ENCODE results near the gene SGSM2. TPM values are rescaled to one million over a fixed set of nuclear protein-coding genes. Genes with fewer than 3 reads are reported as not detected.

The SGSM2 gene
- total RNA-seq, 1 experiment from 2014 or later: 18.6 TPM

DNA sequence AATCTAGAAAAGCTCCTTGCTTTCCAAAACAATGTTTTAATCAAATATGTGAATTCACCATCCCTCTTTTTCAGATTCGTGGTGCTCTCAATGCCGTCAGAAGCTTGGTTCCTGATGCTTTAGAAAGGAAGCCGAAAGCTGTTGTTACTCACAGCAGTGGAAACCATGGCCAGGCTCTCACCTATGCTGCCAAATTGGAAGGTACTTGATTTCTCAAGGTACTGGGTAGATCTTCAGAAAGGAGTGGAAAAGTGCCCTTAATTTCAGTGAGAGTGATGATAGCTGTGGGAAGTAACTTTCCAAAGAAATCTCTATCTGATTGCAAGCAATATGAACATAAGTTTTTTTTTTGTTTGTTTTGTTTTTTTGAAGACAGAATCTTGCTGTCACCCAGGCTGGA, 19.5 kb upstream of the SGSM2 start:
- H3K27me3 ChIP-seq (replicated peaks): no peaks in the 10 kb centered on the region
- DNase-seq (ENCODE audit: low read depth in 1 of 2, low spot score in 2 of 2): no peak
- no peaks in the 10 kb centered on the region for H3K9me3 ChIP-seq (replicated peaks)
- no peak overlapping the region for H3K4me3 ChIP-seq
- no peaks in the 10 kb centered on the region for H3K4me1 ChIP-seq (replicated peaks)
- H3K27ac ChIP-seq: no peak overlapping the region
- H3K36me3 ChIP-seq: peaks cover 35% of the 10 kb centered on the region

DNA sequence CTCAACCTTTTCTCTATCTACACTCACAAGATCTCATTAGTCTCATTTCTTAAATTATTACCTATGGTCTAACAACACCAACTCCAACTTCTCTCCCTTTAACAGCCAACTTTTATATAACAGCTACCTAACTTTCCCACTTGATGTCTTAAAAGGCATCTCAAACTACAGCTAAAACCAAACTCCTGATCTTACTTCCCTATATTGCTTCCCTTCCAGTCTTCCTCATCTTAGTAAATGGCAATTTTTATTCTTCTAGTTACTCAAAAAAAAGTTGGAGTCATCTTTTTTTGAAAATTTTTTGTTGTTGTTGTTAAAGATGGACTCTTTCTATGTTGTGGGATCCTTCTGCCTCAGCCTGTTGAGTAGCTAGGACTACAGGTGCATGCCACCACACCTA, 18.2 kb upstream of the SGSM2 start:
- Histone ChIP-seq H3K4me1 (replicated peaks) (no peaks in the 10 kb centered on the region), H3K4me3 (no peak overlapping the region), H3K9me3 (replicated peaks) (no peaks in the 10 kb centered on the region), H3K36me3 (peaks cover 48% of the 10 kb centered on the region), H3K27me3 (replicated peaks) (no peaks in the 10 kb centered on the region), H3K27ac (no peak overlapping the region)
- DNase-seq (ENCODE audit: low read depth in 1 of 2, low spot score in 2 of 2): no peak

DNA sequence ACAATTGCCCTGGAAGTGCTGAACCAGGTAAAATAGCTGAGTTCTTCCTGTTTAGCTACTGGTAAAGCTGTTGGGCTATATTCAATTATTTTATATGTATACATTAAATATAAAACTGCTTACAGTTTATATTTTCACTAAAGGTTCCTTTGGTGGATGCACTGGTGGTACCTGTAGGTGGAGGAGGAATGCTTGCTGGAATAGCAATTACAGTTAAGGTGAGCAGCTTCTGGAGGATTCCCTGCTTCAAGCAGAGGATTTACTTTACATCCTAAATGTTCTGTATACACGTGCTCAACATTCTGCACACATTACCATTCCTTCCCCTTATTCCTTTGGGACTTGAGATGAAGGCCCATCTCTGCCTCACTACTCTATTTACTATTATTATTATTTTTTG, 15.9 kb upstream of the SGSM2 start:
- H3K4me1 ChIP-seq (replicated peaks): no peaks in the 10 kb centered on the region
- no peak for DNase-seq (ENCODE audit: low read depth in 1 of 2, low spot score in 2 of 2)
- H3K4me3 ChIP-seq: no peak overlapping the region

DNA sequence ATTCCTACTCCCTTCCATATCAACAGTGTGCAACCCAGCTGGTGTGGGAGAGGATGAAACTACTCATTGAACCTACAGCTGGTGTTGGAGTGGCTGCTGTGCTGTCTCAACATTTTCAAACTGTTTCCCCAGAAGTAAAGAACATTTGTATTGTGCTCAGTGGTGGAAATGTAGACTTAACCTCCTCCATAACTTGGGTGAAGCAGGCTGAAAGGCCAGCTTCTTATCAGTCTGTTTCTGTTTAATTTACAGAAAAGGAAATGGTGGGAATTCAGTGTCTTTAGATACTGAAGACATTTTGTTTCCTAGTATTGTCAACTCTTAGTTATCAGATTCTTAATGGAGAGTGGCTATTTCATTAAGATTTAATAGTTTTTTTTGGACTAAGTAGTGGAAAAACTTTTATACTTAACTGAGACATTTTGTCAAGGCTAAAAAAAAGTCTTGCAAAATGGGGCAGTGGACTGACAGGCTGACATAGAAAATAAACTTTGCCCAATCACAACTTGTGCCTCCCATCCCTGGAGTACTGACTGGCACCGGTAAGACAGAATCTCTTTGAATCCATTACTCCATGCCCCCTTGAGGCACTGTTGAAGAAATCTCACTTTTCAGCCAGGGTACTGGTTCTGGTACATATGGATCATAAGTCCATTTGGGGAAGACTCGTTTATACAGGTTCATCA, 13.5 kb upstream of the SGSM2 start:
- Histone ChIP-seq H3K4me1 (replicated peaks) (no peaks in the 10 kb centered on the region), H3K9me3 (replicated peaks) (no peaks in the 10 kb centered on the region), H3K4me3 (no peak overlapping the region), H3K36me3 (peaks cover 75% of the 10 kb centered on the region), H3K27ac (no peak overlapping the region), H3K27me3 (replicated peaks) (no peaks in the 10 kb centered on the region)
- no peak for DNase-seq (ENCODE audit: low read depth in 1 of 2, low spot score in 2 of 2)

More for the DNA sequence above, 15.9 kb upstream of the SGSM2 start:
- peaks cover 67% of the 10 kb centered on the region for H3K36me3 ChIP-seq
- H3K27me3 ChIP-seq (replicated peaks): no peaks in the 10 kb centered on the region
- H3K9me3 ChIP-seq (replicated peaks): no peaks in the 10 kb centered on the region
- H3K27ac ChIP-seq: no peak overlapping the region

DNA sequence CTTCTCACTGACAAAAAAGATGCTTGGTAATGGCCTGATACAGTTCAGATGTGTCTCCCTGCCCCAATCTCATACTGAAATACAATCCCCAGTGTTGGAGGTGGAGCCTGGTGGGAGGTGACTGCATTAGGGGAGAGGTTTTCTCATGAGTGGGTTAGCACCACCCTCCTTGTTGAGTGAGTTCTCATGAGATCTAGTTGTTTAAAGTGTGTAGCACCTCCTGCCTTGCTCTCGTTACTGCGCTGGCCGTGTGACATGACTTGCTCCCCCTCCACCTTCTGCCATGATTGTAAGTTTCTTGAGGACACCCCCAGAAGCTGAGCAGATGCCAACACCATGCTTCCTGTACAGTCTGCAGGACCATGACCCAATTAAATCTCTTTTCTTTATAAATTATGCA, 6.0 kb upstream of the SGSM2 start:
- H3K27ac ChIP-seq: no peak overlapping the region

DNA sequence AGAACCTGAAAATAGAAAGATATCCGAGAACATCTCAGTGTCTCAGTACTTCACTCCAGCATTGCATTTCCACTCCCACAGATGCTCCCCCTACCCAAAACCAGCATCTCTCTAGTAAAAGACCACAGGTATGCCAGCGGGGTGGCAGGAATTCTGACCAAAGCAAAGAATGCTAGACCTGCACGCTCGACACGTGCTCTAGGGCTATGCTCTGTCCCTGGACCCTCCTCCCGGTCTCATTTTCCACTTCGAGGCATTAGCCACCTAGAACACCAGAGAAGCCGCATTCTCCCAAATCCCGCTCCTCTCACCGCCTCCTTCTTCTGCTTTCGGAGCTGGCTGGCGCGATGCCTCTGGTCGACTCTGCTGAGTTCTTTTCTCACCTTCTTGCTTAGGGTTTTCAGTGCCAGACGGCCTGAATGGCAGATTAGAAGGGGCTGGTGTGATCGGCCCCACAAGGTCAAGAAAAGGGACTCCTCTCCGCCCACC, 1.5 kb upstream of the SGSM2 start:
- peak overlapping the region; percentile 74 for H3K4me3 ChIP-seq
- H3K36me3 ChIP-seq: peaks cover 55% of the 10 kb centered on the region
- H3K27ac ChIP-seq: peak overlapping the region; percentile 42
- DNase-seq (ENCODE audit: low read depth in 1 of 2, low spot score in 2 of 2): peak; percentile 7 to 51
- H3K27me3 ChIP-seq (replicated peaks): no peaks in the 10 kb centered on the region
- H3K9me3 ChIP-seq (replicated peaks): no peaks in the 10 kb centered on the region
- peaks cover 9% of the 10 kb centered on the region for H3K4me1 ChIP-seq (replicated peaks)

More for the DNA sequence above, 6.0 kb upstream of the SGSM2 start:
- Histone ChIP-seq H3K27me3 (replicated peaks) (no peaks in the 10 kb centered on the region), H3K9me3 (replicated peaks) (no peaks in the 10 kb centered on the region), H3K4me1 (replicated peaks) (no peaks in the 10 kb centered on the region; the same call in 1 of the 2 replicates), H3K36me3 (peaks cover 87% of the 10 kb centered on the region), H3K4me3 (no peak overlapping the region)
- DNase-seq (ENCODE audit: low read depth in 1 of 2, low spot score in 2 of 2): no peak

DNA sequence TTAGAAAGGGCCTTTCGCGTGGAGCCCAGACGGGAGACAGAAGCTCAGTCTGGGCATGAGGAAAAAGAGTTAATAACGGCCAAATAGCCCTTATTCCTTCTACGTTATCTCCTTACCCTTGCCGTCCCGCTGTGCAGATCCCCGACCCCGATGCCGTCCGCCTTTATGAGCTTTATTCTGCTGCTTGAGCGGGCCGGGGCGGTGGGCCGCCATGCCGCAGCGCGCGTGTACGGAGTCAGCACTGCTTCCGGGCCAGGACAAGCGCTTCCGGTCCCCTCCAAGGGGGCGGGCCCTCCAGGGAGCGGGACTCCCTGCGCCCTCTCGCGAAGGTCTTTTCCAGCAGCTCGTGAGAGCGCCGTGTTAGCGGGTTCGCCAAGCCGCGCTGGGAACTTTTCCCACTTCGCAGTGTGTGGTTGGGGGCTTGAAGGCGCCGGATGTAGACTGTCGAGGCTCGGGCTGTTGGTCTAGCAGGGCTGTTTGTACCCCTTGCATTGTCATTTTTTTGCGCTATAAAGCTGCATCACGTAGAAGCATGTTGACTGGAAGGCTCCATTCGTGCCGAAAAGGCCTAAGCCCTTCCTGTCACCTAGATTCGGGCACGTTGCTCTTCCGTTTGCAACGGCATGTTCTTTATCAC, 968 bp upstream of the SGSM2 start, which contains the start of gene TSR1:
TSR1 (minus strand) TSS at position 243 of the 637 bp plus-strand sequence; CDS start at position 213, 30 bp downstream.
- peak; percentile 84 to 90 for DNase-seq (ENCODE audit: low read depth in 1 of 2, low spot score in 2 of 2)
- Histone ChIP-seq H3K9me3 (replicated peaks) (no peaks in the 10 kb centered on the region), H3K36me3 (peaks cover 49% of the 10 kb centered on the region), H3K4me1 (replicated peaks) (peaks cover 9% of the 10 kb centered on the region), H3K4me3 (peak within 1 kb of the TSS; percentile 74), H3K27me3 (replicated peaks) (no peaks in the 10 kb centered on the region), H3K27ac (peak within 1 kb of the TSS; percentile 42)

DNA sequence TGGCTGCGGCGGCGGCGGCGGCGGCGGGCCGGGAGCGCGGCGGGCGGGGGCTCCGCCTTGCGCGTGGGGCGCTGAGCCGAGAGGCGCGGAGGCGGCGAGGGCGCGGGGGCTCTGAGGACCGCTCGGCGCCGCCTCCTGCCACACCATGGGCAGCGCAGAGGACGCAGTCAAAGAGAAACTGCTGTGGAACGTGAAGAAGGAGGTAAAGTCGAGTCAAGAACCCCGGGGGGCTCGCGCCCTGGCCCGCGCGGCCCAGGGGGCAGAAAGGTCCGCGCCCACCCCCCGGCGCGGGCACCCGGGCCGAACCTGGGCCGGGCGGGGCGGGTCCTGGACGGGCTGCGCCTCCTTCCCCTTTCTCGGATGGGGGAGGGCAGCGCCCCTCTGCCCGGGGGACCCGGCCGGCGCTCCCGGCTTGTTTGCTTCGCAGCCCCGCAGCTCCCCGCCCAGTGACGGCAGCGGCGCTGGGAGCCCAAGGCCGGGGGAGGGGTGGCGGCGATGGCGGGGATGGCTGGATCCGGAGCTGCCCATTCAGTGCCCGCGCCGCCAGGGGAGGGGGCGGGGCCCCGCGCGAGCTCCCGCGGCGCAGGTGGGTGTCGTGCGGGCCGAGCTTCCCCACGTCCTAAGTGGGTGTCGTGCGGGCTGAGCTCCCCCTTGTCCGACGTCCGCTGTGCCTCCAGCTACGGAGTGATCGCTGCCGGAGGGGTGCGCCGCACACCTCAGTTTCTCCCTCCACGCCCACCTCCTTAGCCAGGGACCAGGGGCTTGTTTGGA, 428 bp downstream of the SGSM2 start:
- no peaks in the 10 kb centered on the region for H3K27me3 ChIP-seq (replicated peaks)
- DNase-seq (ENCODE audit: low read depth in 1 of 2, low spot score in 2 of 2): peak; percentile 29 to 66
- no peak overlapping the region for H3K27ac ChIP-seq
- H3K9me3 ChIP-seq (replicated peaks): no peaks in the 10 kb centered on the region
- peak overlapping the region; percentile 74 for H3K4me3 ChIP-seq
- peaks cover 35% of the 10 kb centered on the region for H3K36me3 ChIP-seq
- peaks cover 9% of the 10 kb centered on the region for H3K4me1 ChIP-seq (replicated peaks)

DNA sequence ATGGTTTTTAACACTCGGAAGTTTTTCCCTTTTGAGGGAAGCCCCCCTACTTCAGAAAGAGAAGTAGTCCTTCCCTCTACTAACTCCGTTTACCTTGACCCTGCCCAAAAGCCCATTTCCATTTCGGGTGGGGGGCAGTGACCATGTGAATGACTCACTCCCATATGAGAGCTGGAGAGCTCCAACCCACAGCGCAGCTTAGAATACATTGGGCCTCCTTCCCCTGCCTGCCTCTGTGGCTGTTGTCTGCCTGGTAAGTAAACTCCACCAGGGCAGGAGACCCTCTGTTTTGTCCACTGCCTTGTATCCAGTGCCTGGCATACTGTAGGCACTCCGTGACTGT, 985 bp downstream of the SGSM2 start:
- DNase-seq (ENCODE audit: low read depth in 1 of 2, low spot score in 2 of 2): no peak
- H3K27ac ChIP-seq: no peak overlapping the region

DNA sequence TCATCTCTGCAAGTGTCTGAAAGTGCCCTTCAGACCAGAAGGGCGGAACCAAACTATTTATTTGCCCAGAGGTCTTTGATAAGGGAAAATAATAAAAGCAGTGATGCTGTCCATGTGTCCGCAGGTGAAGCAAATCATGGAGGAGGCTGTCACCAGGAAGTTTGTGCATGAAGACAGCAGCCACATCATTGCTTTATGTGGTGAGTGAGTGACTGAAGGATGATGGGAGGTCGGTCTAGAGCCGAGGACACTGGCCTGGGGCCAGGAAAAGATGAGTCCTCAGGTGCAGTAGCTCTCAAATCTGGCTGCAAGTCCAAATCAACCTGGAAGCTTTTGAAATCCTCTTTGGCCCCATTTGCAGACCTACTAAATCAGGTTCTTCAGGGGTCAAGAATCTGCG, 6.1 kb downstream of the SGSM2 start:
- no peak overlapping the region for H3K4me3 ChIP-seq
- no peak for DNase-seq (ENCODE audit: low read depth in 1 of 2, low spot score in 2 of 2)
- H3K27ac ChIP-seq: no peak overlapping the region
- H3K36me3 ChIP-seq: no peaks in the 10 kb centered on the region
- no peaks in the 10 kb centered on the region for H3K4me1 ChIP-seq (replicated peaks)
- H3K9me3 ChIP-seq (replicated peaks): no peaks in the 10 kb centered on the region
- no peaks in the 10 kb centered on the region for H3K27me3 ChIP-seq (replicated peaks)

More for the DNA sequence above, 985 bp downstream of the SGSM2 start:
- peak overlapping the region; percentile 74 for H3K4me3 ChIP-seq
- peaks cover 30% of the 10 kb centered on the region for H3K36me3 ChIP-seq
- no peaks in the 10 kb centered on the region for H3K9me3 ChIP-seq (replicated peaks)
- H3K4me1 ChIP-seq (replicated peaks): peaks cover 9% of the 10 kb centered on the region
- H3K27me3 ChIP-seq (replicated peaks): no peaks in the 10 kb centered on the region

DNA sequence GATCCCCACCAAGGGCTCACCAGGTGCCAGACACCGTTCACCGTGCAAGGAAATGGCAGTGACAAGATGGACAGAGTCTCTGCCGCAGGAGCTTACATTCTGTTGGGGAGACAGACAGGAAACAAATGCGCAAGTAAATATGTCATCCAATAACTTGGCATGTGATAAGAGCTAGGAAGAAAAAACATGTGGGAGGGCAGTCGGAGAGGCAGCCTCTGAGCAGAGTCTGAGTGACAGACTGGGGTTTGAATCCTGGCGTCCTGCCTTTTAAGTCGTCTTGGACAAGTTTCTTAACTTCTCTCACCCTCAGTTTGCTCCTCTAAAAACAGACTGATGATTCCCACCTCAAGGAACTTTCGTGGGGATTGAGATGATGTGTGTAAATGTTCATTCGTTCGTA, 7.2 kb downstream of the SGSM2 start:
- H3K4me1 ChIP-seq (replicated peaks): no peaks in the 10 kb centered on the region
- no peak overlapping the region for H3K27ac ChIP-seq
- no peaks in the 10 kb centered on the region for H3K27me3 ChIP-seq (replicated peaks)
- H3K9me3 ChIP-seq (replicated peaks): no peaks in the 10 kb centered on the region
- H3K4me3 ChIP-seq: no peak overlapping the region
- no peak for DNase-seq (ENCODE audit: low read depth in 1 of 2, low spot score in 2 of 2)
- H3K36me3 ChIP-seq: no peaks in the 10 kb centered on the region

DNA sequence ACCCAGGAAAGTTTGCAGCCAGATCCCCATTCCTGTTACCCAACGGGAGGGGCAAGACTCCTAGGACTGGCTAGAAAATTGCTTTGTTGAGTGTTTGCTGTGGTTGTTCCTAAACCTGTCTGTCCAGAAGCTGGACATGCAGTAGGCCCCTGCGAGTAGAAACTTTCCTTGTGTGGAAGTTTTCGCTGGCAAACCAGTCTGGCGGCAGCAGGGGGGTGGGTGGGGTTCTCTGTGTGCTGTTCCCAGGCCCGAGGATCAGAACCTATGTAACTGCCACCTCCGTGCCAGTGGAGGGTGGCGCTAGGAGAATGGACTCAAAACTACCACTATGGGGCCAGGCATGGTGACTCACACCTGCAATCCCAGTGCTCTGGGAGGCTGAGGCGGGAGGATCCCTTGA, 9.2 kb downstream of the SGSM2 start:
- Histone ChIP-seq H3K27ac (no peak overlapping the region), H3K27me3 (replicated peaks) (no peaks in the 10 kb centered on the region), H3K9me3 (replicated peaks) (no peaks in the 10 kb centered on the region), H3K36me3 (no peaks in the 10 kb centered on the region), H3K4me3 (no peak overlapping the region), H3K4me1 (replicated peaks) (no peaks in the 10 kb centered on the region)
- DNase-seq (ENCODE audit: low read depth in 1 of 2, low spot score in 2 of 2): no peak

DNA sequence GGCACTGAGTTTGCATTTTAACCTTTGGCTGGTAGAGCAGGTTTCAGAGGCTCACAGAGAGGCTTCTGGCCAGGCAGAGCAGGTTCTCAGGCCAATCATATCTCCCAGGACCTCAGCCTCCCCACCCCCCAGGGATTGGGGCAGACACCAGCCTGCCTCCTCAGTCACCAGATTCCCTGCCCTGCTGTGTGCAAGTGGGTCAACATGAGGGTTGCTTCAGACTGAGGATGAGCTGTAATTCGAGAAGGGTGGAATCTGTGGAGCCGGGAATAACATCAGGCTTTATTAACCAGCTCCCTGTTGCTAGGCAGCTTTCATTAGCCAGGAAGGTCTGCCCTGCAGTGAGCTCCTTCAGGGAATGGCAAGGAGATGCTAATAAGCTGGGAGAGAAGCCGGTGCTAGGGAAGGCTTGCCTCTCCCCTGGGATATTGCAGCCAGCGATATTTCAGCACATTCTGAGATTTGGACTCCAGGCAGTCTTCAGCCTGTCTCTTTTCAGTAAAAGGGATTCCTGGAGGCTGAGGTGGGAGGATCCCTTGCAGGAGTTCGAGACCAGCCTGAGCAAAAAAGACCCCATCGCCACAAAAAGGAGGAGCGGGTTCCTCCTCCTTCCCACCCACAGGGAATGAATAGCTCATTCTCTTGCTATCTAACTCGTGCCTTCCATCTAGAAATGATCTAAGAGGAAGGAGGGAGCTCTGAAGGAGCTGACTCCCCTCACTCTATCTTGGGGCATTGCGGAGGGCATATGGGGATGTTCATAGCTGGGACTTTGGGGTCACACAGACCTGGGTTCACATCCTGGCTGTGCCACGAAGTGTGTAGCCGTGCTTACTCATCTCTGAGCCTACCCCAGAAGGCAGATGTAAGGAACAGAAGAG, 10.7 kb downstream of the SGSM2 start:
- H3K36me3 ChIP-seq: no peaks in the 10 kb centered on the region
- no peaks in the 10 kb centered on the region for H3K27me3 ChIP-seq (replicated peaks)
- DNase-seq (ENCODE audit: low read depth in 1 of 2, low spot score in 2 of 2): no peak
- no peak overlapping the region for H3K4me3 ChIP-seq
- H3K9me3 ChIP-seq (replicated peaks): no peaks in the 10 kb centered on the region
- no peaks in the 10 kb centered on the region for H3K4me1 ChIP-seq (replicated peaks)
- no peak overlapping the region for H3K27ac ChIP-seq

Measured in SJSA1 (cell line).